CD4-positive, alpha-beta T cell treated with Interleukin-21 for 1 hour (primary cell): ENCODE results near the gene PREX1.
"Not testable (repeated sequence)": the region's sequence is repeated elsewhere in the genome, so short reads cannot be mapped to it uniquely, and the experiment has no call there.

Experiments
- DNase-seq: peaks from one replicate; pipeline ENCODE4 v3.0.0-alpha.2; 2020

Gene PREX1

GRCh38 chr20:48847498-48848205 lies 19.9 kb upstream of the PREX1 start:
- no peak for DNase-seq

- no peak for DNase-seq
These were observed 19.0 kb upstream of the PREX1 start for GRCh38 chr20:48846516-48847492.

- no peak for DNase-seq
These were observed 18.0 kb upstream of the PREX1 start for GRCh38 chr20:48845721-48846306.

GRCh38 chr20:48844996-48845395 lies 17.2 kb upstream of the PREX1 start:
- no peak for DNase-seq

- not testable (repeated sequence) for DNase-seq
These were observed 16.1 kb upstream of the PREX1 start for GRCh38 chr20:48843896-48844295.

GRCh38 chr20:48843057-48843806 lies 15.4 kb upstream of the PREX1 start:
- no peak for DNase-seq

DNA sequence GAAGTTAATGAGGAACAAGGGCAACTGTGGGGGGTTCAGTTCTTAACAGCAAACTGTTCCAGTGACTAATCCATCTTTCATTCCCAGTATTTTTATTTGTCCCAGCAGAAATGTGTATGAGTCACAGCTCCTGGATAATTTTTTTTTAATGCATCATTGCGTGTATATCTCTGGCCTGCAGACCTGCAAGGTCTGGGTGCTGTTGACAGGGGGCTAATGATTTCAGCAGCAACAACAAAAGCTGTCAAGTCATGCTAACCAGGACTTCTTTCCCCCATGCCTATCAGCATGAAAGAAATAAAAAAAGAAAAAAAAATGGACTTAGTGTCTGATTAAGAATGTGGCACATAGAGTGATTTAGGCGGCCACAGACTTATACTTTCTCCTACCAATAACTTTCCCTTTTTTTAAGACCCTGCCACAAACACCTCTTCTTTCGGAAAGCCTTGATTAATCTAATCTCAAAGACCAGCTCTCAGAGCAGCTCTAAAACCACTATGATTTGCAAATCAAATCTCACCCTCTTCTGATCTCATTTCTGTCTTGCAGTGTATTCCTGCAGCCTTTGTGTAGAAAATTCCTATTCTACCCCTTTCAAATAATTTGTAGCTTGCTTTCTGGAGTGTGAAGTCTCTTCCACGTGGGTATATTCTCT lies 14.2 kb upstream of the PREX1 start:
- no peak for DNase-seq

DNA sequence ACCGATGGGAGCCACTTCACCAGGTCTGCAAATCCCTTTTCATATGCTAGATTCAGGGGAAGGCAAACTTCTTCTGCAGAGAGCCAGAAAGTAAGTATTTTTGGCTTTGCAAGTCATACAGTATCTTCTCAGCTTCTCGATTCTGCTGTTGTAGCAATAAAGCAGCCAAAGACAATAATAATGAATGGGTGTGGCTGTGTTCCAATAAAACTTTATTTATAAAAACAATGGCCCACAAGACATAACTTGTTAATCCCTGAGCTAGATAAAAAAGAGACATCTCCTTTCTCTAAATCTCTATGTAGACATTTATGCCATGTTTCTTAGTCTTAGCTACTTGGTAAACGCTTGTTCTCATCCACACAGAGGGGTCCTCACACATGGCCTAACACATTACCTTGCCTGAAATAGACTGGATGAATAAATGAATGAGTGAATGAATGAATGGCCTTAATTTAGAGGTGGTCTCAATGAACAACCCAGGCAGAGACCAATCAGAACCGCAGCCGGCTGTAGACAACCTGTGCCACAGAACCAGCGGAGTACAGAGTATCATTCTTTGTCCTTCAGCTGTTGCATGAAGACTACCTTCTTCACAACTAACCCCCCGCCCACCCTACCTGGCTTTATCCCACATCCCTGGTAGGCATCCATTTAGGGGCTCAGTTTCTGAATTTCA lies 13.5 kb upstream of the PREX1 start:
- DNase-seq, result no peak

DNA sequence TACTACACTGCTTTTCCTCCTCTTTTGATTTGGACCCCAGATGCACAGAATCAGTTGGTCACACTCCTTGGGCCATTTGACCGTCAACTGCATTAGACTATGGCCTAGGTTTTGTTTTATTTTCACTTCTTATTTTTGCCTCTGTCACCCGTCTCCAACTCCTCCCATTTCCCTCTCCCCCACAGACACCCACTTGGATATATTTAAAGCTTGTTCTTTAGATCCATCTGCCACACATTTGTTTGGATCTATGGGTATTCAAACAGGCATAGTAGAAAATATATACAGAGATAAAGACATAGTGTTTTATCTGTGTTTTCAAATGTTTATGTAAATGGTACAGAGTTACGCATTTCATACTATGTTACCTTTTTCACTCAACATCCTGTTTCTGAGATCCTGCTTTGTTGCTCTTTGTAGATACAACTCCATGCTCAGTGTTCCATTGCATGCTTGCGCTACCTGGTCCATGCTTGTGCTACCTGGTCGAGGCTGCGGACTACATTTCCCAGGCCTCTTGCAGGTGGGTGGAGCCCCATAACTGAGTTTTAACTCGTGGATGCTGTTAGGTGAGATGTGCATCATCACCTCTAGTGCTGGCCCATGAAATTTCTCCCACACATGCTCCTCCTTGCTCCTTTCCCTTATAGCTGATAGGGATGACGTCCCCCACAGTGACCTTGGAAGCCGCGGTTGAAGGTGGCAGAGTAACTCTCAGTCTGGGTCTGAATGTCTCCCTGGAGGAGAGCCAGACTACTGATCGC lies 11.5 kb upstream of the PREX1 start:
- no peak for DNase-seq

GRCh38 chr20:48837014-48837413 lies 9.2 kb upstream of the PREX1 start:
- DNase-seq, result no peak

DNA sequence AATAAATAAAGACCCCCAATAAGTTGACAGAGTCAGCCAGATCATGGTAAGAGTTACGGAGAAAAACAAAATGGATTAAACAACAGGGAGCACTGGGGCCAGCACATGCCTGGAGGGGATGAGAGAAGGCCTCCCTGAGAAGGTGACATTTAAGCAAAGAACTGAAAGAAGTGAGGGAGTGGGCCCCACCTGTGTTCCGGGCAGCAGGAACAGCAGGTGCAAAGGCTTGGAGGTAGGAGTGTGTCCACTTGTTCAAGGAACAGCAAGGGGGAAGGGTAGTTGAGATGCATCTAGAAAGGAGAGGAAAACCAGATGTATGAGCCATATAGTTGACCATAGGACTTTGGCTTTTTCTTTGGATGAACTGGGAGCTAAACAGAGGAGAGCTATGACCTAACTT lies 7.6 kb upstream of the PREX1 start:
- no peak for DNase-seq

GRCh38 chr20:48834278-48834677 lies 6.5 kb upstream of the PREX1 start:
- no peak for DNase-seq

DNA sequence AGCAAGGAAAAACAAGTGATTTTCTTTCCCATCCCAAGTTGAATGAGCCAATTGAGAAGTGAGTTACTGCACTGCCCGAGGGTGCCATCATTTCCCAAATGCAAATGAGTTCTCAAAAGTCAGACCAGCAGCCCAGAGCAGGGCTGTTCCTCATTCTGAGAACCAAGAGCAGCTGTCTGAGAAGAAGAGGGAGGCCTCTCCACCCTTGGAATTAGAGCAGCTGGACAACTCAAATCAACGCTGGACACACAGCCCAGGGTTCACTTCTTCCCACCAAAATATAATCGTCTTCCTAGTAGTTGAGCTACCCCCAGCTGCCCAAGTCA lies 4.6 kb upstream of the PREX1 start:
- DNase-seq, result no peak

DNA sequence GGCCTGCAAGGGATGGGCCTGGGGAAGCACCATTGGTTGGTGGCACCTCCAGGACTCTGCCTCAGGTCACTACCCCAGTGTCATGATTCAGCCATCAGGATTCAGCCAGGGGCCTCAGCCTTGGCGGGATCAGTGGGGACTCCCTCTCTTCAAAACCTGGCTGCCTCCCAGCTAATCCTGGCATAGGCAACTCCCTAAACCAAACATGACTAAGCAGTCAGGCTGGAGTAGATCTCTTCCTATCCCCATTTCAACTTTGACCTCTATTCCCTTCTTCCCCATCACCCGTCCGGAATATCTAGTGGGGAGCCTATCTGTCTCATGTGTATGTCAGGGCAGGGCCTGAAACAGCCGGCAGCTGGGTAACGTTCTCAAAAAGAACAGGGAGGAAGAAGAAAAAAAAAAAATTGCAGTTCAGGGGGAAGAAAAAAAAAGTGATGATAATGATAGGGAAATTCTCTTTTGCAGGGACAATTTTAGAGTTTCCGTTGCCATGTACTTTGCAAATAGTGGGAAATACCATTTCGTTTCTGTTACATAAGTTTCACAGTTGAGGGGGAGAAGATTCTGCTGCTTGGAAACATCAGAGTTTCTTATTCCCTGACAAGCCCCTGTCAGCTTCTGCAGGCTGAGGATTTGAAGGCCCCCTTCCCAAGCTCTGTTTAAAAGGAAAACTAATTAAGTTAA lies 4.1 kb upstream of the PREX1 start:
- DNase-seq, result no peak

GRCh38 chr20:48830826-48831318 lies 3.1 kb upstream of the PREX1 start:
- no peak for DNase-seq

DNA sequence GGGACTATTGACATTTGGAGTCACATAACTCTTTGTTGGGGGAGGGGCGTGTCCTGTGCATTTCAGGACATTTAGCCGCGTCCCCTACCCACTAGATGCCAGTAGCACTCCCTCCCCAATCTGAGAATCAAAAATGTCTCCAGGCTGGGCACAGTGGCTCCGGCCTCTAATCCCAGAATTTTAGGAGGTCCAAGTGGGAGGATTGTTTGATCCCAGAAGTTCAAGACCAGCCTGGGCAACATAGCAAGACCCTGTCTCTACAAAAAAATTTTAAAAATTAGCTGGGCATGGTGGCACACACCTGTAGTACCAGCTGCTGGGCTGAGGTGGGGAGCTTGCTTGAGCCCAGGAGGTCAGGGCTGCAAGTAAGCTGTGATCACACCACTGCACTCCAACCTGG lies 2.1 kb upstream of the PREX1 start:
- DNase-seq, result no peak

- no peak for DNase-seq
These were observed 1.1 kb upstream of the PREX1 start for GRCh38 chr20:48828734-48829460.

DNA sequence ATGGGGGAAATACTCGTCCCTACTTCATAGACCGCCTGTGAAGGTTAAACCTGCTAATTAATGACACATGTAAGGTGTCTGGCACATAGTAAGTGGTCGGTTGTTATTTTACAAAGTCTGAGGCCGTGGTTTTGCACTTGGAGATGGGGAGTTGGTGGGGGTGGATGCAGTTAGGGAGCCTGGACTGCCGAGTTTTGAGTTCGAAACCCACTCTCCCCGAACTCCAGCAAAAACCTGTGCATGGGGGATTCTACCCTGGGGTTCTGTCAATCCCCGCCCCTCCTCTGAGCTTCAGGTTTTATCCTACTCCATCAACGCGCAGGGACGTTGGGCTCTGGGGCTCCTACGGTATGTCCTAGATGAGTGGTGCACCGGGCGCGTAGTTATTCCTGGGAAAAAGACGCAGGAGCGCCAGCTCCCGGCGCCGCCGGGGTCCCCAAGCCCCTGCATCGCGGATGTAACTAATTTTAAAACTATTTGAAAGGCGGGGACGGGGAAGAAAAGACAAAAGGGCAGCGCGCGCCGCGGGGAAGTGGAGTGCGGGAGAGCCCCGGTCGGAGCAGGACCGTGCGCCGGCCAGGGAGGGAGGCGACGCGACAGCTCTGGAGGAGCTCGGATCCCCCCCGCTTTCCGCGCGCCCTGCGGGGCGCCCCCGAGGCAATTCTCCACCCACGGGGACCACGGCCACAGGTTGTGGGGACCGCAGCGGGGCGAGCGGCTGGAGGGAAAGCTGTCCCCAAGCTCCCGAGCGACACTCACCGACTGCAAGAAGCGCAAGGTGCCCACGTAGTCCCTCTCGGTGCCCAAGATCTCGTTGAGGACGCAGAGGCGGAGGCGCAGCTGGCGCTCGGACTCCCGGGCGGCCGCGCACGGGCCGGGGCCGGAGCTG lies 672 bp downstream of the PREX1 start:
- peak; percentile 50 for DNase-seq

GRCh38 chr20:48826480-48826879 lies 1.3 kb downstream of the PREX1 start:
- DNase-seq, result not testable (repeated sequence)
